ENCODE measurements around the gene STX2.

Gene STX2

GRCh38 chr12:130765186-130765659 lies 73.8 kb downstream of the STX2 start:
- no peak for TF ChIP-seq CTCF (conservative IDR thresholded peaks at IDR 0.05; ENCODE audit: low read length)
- TF ChIP-seq EZH2phosphoT487 (IDR thresholded peaks at IDR 0.05; ENCODE audit: borderline replicate concordance) = no peak

GRCh38 chr12:130764475-130765185 lies 74.4 kb downstream of the STX2 start:
- TF ChIP-seq CTCF (conservative IDR thresholded peaks at IDR 0.05; ENCODE audit: low read length) (no peak), EZH2phosphoT487 (IDR thresholded peaks at IDR 0.05; ENCODE audit: borderline replicate concordance) (no peak)
- Histone ChIP-seq H3K9me3 (ENCODE audit: insufficient read depth, low read depth, low read length) (peaks cover 14% of the 10 kb centered on the region), H3K9me2 (replicated peaks; ENCODE audit: low read depth, low read length) (no peaks in the 10 kb centered on the region), H3K4me1 (ENCODE audit: insufficient read depth, low read length, poor library complexity, severe bottlenecking) (no peaks in the 10 kb centered on the region), H3K4me3 (ENCODE audit: low read length, poor library complexity, severe bottlenecking) (no peak overlapping the region), H3K27me3 (ENCODE audit: insufficient read depth, low read length, poor library complexity, severe bottlenecking) (no peaks in the 10 kb centered on the region), H3K36me3 (ENCODE audit: insufficient read depth, low read length) (no peaks in the 10 kb centered on the region), H3K4me2 (ENCODE audit: low read depth, low read length, poor library complexity, severe bottlenecking) (no peak overlapping the region), H3K79me2 (ENCODE audit: insufficient read depth, low read length) (no peaks in the 10 kb centered on the region), H3K9ac (ENCODE audit: low read depth, low read length, poor library complexity, severe bottlenecking) (no peak overlapping the region), H4K20me1 (ENCODE audit: insufficient read depth, low read length, poor library complexity, severe bottlenecking) (no peaks in the 10 kb centered on the region), H3F3A (ENCODE audit: low read depth) (no peaks in the 10 kb centered on the region), H2AFZ (ENCODE audit: low read length) (no peak overlapping the region)

More at GRCh38 chr12:130765186-130765659, 73.8 kb downstream of the STX2 start:
- no peak overlapping the region for H2AFZ ChIP-seq (ENCODE audit: low read length)
- H3K9me2 ChIP-seq (replicated peaks; ENCODE audit: low read depth, low read length) = no peaks in the 10 kb centered on the region
- H3K4me3 ChIP-seq (ENCODE audit: low read length, poor library complexity, severe bottlenecking) = no peak overlapping the region
- H3K4me1 ChIP-seq (ENCODE audit: insufficient read depth, low read length, poor library complexity, severe bottlenecking) = no peaks in the 10 kb centered on the region
- H3K9me3 ChIP-seq (ENCODE audit: insufficient read depth, low read depth, low read length) = peaks cover 14% of the 10 kb centered on the region
- no peaks in the 10 kb centered on the region for H3K79me2 ChIP-seq (ENCODE audit: insufficient read depth, low read length)
- H3K9ac ChIP-seq (ENCODE audit: low read depth, low read length, poor library complexity, severe bottlenecking) = no peak overlapping the region
- no peaks in the 10 kb centered on the region for H3K36me3 ChIP-seq (ENCODE audit: insufficient read depth, low read length)
- H4K20me1 ChIP-seq (ENCODE audit: insufficient read depth, low read length, poor library complexity, severe bottlenecking) = no peaks in the 10 kb centered on the region
- no peaks in the 10 kb centered on the region for H3K27me3 ChIP-seq (ENCODE audit: insufficient read depth, low read length, poor library complexity, severe bottlenecking)
- H3F3A ChIP-seq (ENCODE audit: low read depth) = no peaks in the 10 kb centered on the region
- no peak overlapping the region for H3K4me2 ChIP-seq (ENCODE audit: low read depth, low read length, poor library complexity, severe bottlenecking)

DNA sequence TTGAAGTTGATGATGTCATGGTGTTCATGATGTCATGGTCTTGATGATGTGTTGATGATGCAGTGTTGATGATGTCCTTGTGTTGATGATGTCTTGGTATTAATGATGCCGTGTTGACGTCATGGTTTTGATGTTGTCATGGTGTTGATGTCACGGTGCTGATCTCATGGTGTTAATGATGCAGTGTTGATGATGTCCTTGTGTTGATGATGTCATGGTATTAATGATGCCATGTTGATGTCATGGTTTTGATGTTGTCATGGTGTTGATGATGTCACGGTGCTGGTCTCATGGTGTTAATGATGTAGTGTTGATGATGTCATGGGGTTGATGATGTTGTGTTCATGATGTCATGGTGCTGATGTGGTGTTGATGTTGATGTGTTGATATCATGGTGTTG lies 75.0 kb downstream of the STX2 start:
- Histone ChIP-seq H3K9me3 (ENCODE audit: insufficient read depth, low read depth, low read length) (peaks cover 14% of the 10 kb centered on the region), H3K9ac (ENCODE audit: low read depth, low read length, poor library complexity, severe bottlenecking) (no peak overlapping the region), H3F3A (ENCODE audit: low read depth) (no peaks in the 10 kb centered on the region), H4K20me1 (ENCODE audit: insufficient read depth, low read length, poor library complexity, severe bottlenecking) (no peaks in the 10 kb centered on the region), H2AFZ (ENCODE audit: low read length) (no peak overlapping the region), H3K4me1 (ENCODE audit: insufficient read depth, low read length, poor library complexity, severe bottlenecking) (no peaks in the 10 kb centered on the region), H3K4me2 (ENCODE audit: low read depth, low read length, poor library complexity, severe bottlenecking) (no peak overlapping the region), H3K9me2 (replicated peaks; ENCODE audit: low read depth, low read length) (no peaks in the 10 kb centered on the region), H3K36me3 (ENCODE audit: insufficient read depth, low read length) (no peaks in the 10 kb centered on the region), H3K79me2 (ENCODE audit: insufficient read depth, low read length) (no peaks in the 10 kb centered on the region), H3K27me3 (ENCODE audit: insufficient read depth, low read length, poor library complexity, severe bottlenecking) (no peaks in the 10 kb centered on the region), H3K4me3 (ENCODE audit: low read length, poor library complexity, severe bottlenecking) (no peak overlapping the region)
- no peak for TF ChIP-seq CTCF (conservative IDR thresholded peaks at IDR 0.05; ENCODE audit: low read length)
- TF ChIP-seq EZH2phosphoT487 (IDR thresholded peaks at IDR 0.05; ENCODE audit: borderline replicate concordance) = no peak

Measured in Loucy (cell line).